Loucy (cell line): ENCODE results near the gene CBLC.

Source experiments
- H2AFZ ChIP-seq: fragments of 200-600 bp; sonication (generic); 2 replicates; pipeline ENCODE4 v1.6.0; 2016; ENCODE audit warnings: antibody characterized with exemption, mild to moderate bottlenecking, low read length, moderate library complexity
- H3F3A ChIP-seq: fragments of 200-600 bp; 2 replicates; pipeline ENCODE4 v1.6.0; 2016; ENCODE audit warnings: antibody characterized with exemption, low read depth, mild to moderate bottlenecking
- H3K27me3 ChIP-seq: fragments of 200-600 bp; sonication (generic); 2 replicates; pipeline ENCODE4 v1.6.1; 2014; ENCODE audit warnings: low read length, mild to moderate bottlenecking; ENCODE audit not compliant: insufficient read depth, poor library complexity, severe bottlenecking
- H3K36me3 ChIP-seq: fragments of 200-600 bp; sonication (generic); 2 replicates; pipeline ENCODE4 v1.6.1; 2016; ENCODE audit warnings: low read length; ENCODE audit not compliant: insufficient read depth
- H3K4me1 ChIP-seq: fragments of 200-600 bp; sonication (generic); 2 replicates; pipeline ENCODE4 v1.5.1; 2014; ENCODE audit warnings: low read length, mild to moderate bottlenecking; ENCODE audit not compliant: insufficient read depth, poor library complexity, severe bottlenecking
- H3K4me2 ChIP-seq: fragments of 200-600 bp; sonication (generic); 2 replicates; pipeline ENCODE4 v1.6.0; 2014; ENCODE audit warnings: antibody characterized with exemption, low read length, low read depth, mild to moderate bottlenecking; ENCODE audit not compliant: poor library complexity, severe bottlenecking
- H3K4me3 ChIP-seq: fragments of 200-600 bp; sonication (generic); 2 replicates; pipeline ENCODE4 v1.5.1; 2014; ENCODE audit warnings: low read length, mild to moderate bottlenecking, mixed read lengths; ENCODE audit not compliant: poor library complexity, severe bottlenecking
- H3K79me2 ChIP-seq: fragments of 200-600 bp; sonication (generic); 2 replicates; pipeline ENCODE4 v1.6.1; 2014; ENCODE audit warnings: low read length; ENCODE audit not compliant: insufficient read depth
- H3K9ac ChIP-seq: fragments of 200-600 bp; sonication (generic); 2 replicates; pipeline ENCODE4 v1.6.0; 2014; ENCODE audit warnings: mild to moderate bottlenecking, low read depth, low read length, moderate library complexity; ENCODE audit not compliant: poor library complexity, severe bottlenecking
- H3K9me2 ChIP-seq: fragments of 200-600 bp; sonication (generic); replicated peaks from 2 replicates; pipeline ENCODE4 v1.6.1; 2016; ENCODE audit warnings: low read depth, low read length, mixed read lengths
- H3K9me3 ChIP-seq: fragments of 200-600 bp; sonication (generic); 2 replicates; pipeline ENCODE4 v1.6.1; 2014; ENCODE audit warnings: mild to moderate bottlenecking, antibody characterized with exemption, low read length, low read depth; ENCODE audit not compliant: insufficient read depth
- H4K20me1 ChIP-seq: fragments of 200-600 bp; sonication (generic); 2 replicates; pipeline ENCODE4 v1.6.0; 2014; ENCODE audit warnings: antibody characterized with exemption, low read length, mild to moderate bottlenecking; ENCODE audit not compliant: insufficient read depth, poor library complexity, severe bottlenecking
- CTCF ChIP-seq: fragments of 200-600 bp; sonication (generic); conservative IDR thresholded peaks from 2 replicates; pipeline ENCODE4 v1.5.1; 2014; ENCODE audit warnings: mild to moderate bottlenecking, antibody characterized with exemption, low read length
- EZH2phosphoT487 ChIP-seq: fragments of 200-600 bp; IDR thresholded peaks from 2 replicates; pipeline ENCODE4 v1.6.1; 2018; ENCODE audit warnings: antibody characterized with exemption, mild to moderate bottlenecking, moderate library complexity, borderline replicate concordance

CBLC gene

GRCh38 chr19:44807162-44807561 lies 29.5 kb downstream of the CBLC start:
- H3K9me2 ChIP-seq: no peaks in the 10 kb centered on the region
- no peaks in the 10 kb centered on the region for H3K27me3 ChIP-seq

GRCh38 chr19:44807652-44808462 lies 30.2 kb downstream of the CBLC start:
- H3K79me2 ChIP-seq: no peaks in the 10 kb centered on the region
- H3K27me3 ChIP-seq: no peaks in the 10 kb centered on the region
- no peaks in the 10 kb centered on the region for H3K36me3 ChIP-seq
- no peak overlapping the region for H2AFZ ChIP-seq
- no peaks in the 10 kb centered on the region for H4K20me1 ChIP-seq
- no peaks in the 10 kb centered on the region for H3K9me2 ChIP-seq
- no peaks in the 10 kb centered on the region for H3K4me1 ChIP-seq
- no peaks in the 10 kb centered on the region for H3F3A ChIP-seq
- TF ChIP-seq CTCF: peak; percentile 39
- TF ChIP-seq EZH2phosphoT487: no peak
- H3K4me2 ChIP-seq: no peak overlapping the region
- no peak overlapping the region for H3K4me3 ChIP-seq
- no peaks in the 10 kb centered on the region for H3K9me3 ChIP-seq
- no peak overlapping the region for H3K9ac ChIP-seq

More at GRCh38 chr19:44807162-44807561, 29.5 kb downstream of the CBLC start:
- Histone ChIP-seq H3K36me3 (no peaks in the 10 kb centered on the region), H2AFZ (no peak overlapping the region), H3K79me2 (no peaks in the 10 kb centered on the region), H3K9ac (no peak overlapping the region), H3K4me2 (no peak overlapping the region), H4K20me1 (no peaks in the 10 kb centered on the region), H3F3A (no peaks in the 10 kb centered on the region), H3K9me3 (no peaks in the 10 kb centered on the region), H3K4me1 (no peaks in the 10 kb centered on the region), H3K4me3 (no peak overlapping the region)
- TF ChIP-seq CTCF (no peak), EZH2phosphoT487 (no peak)

GRCh38 chr19:44808463-44809371 lies 31.0 kb downstream of the CBLC start, which contains the start of gene BCAM:
Gene BCAM, plus strand, starts transcription at chr19:44809103. Its CDS starts 22 bp downstream, at chr19:44809125.
- Histone ChIP-seq H3K9me2 (no peaks in the 10 kb centered on the region), H3F3A (no peaks in the 10 kb centered on the region), H3K9me3 (no peaks in the 10 kb centered on the region), H3K36me3 (no peaks in the 10 kb centered on the region), H3K4me1 (no peaks in the 10 kb centered on the region), H3K4me2 (no peak within 1 kb of the TSS), H3K79me2 (no peaks in the 10 kb centered on the region), H4K20me1 (no peaks in the 10 kb centered on the region), H3K9ac (no peak within 1 kb of the TSS), H3K27me3 (no peaks in the 10 kb centered on the region), H2AFZ (no peak within 1 kb of the TSS), H3K4me3 (no peak within 1 kb of the TSS)
- TF ChIP-seq EZH2phosphoT487 (no peak), CTCF (no peak)
